Activated T-helper 2 cell treated with anti-CD3 and anti-CD28 coated beads, Interferon-gamma antibody, Interleukin-2, Interleukin-4, amounts not matched to agents 10 μg/mL and 5 μg/mL and 100 μg/mL, durations not matched to agents 14 hours and 24 hours and 36 hours (primary cell): ENCODE results near the gene PTCD2. TPM values are rescaled to one million over a fixed set of nuclear protein-coding genes. Genes with fewer than 3 reads are reported as not detected.
"Not testable (repeated sequence)": the region's sequence is repeated elsewhere in the genome, so short reads cannot be mapped to it uniquely, and the experiment has no call there.

Experiments
- DNase-seq: peaks from one replicate; pipeline ENCODE4 v3.0.0; 2021; ENCODE audit warnings: low spot score
- H3K27ac Mint-ChIP-seq: one replicate; pipeline ENCODE4 v1.8.0; 2021; ENCODE audit warnings: mixed read lengths
- H3K27me3 Mint-ChIP-seq: one replicate; pipeline ENCODE4 v1.8.0; 2021; ENCODE audit warnings: low read depth, mixed read lengths
- H3K36me3 Mint-ChIP-seq: one replicate; pipeline ENCODE4 v1.8.0; 2021; ENCODE audit warnings: low read depth, mixed read lengths
- H3K4me1 Mint-ChIP-seq: one replicate; pipeline ENCODE4 v1.8.0; 2021; ENCODE audit warnings: low read depth, mixed read lengths
- H3K4me3 Mint-ChIP-seq: one replicate; pipeline ENCODE4 v1.8.0; 2021; ENCODE audit warnings: low read depth, mild to moderate bottlenecking, moderate library complexity, mixed read lengths
- H3K9me3 Mint-ChIP-seq: one replicate; pipeline ENCODE4 v1.8.0; 2021; ENCODE audit warnings: mixed read lengths
- intact Hi-C: fragments of 100-400 bp; cut with micrococcal nuclease; formaldehyde crosslinking; loops from one replicate; pipeline ENCODE4 v1.15.1; 2023
- total RNA-seq: library from RNA; stranded (reverse); gene quantifications from 2 replicates; pipeline ENCODE4 v1.2.3, GENCODE V29; 2022

The PTCD2 gene
- total RNA-seq, 1 donor from 2014 or later = 16.8 TPM

GRCh38 chr5:72302171-72302570 lies 18.0 kb upstream of the PTCD2 start:
- Mint-ChIP-seq H3K27ac (no peak overlapping the region), H3K36me3 (peaks cover 60% of the 10 kb centered on the region), H3K27me3 (no peaks in the 10 kb centered on the region), H3K4me1 (peaks cover 36% of the 10 kb centered on the region), H3K9me3 (no peaks in the 10 kb centered on the region), H3K4me3 (no peak overlapping the region)
- DNase-seq = no peak
- intact Hi-C loops = loop anchor here (10.0 kb wide), 1 partner anchor 517 kb away; no protein-coding TSS in a partner anchor

- Mint-ChIP-seq H3K4me1 (peaks cover 27% of the 10 kb centered on the region), H3K4me3 (no peak overlapping the region), H3K36me3 (peaks cover 59% of the 10 kb centered on the region), H3K27ac (peak overlapping the region; percentile 26), H3K27me3 (no peaks in the 10 kb centered on the region), H3K9me3 (no peaks in the 10 kb centered on the region)
- intact Hi-C loops = loop anchor here (5.0 to 10.0 kb wide), 3 partner anchors 73 to 718 kb away; partner anchors contain the start of gene MCCC2
- DNase-seq = no peak
Observed at GRCh38 chr5:72305194-72306142, 14.7 kb upstream of the PTCD2 start.

- DNase-seq = no peak
- Mint-ChIP-seq H3K4me1 (peaks cover 21% of the 10 kb centered on the region), H3K36me3 (peaks cover 58% of the 10 kb centered on the region), H3K9me3 (no peaks in the 10 kb centered on the region), H3K27ac (peak overlapping the region; percentile 89), H3K4me3 (peak overlapping the region; percentile 84), H3K27me3 (no peaks in the 10 kb centered on the region)
- intact Hi-C loops = loop anchor here (5.0 to 10.0 kb wide), 3 partner anchors 75 to 720 kb away; partner anchors contain the start of gene MCCC2
Observed at GRCh38 chr5:72307573-72307967, 12.6 kb upstream of the PTCD2 start.

GRCh38 chr5:72307968-72308852 lies 12.0 kb upstream of the PTCD2 start:
- Mint-ChIP-seq H3K4me3 (peak overlapping the region; percentile 84), H3K36me3 (peaks cover 56% of the 10 kb centered on the region), H3K9me3 (no peaks in the 10 kb centered on the region), H3K27me3 (no peaks in the 10 kb centered on the region), H3K27ac (peak overlapping the region; percentile 89), H3K4me1 (peaks cover 22% of the 10 kb centered on the region)
- intact Hi-C loops = loop anchor here (1.0 to 10.0 kb wide), 7 partner anchors 12 to 721 kb away; partner anchors contain the start of genes MCCC2, MRPS27 and PTCD2
- peak; percentile 96 for DNase-seq

- Mint-ChIP-seq H3K9me3 (no peaks in the 10 kb centered on the region), H3K27ac (peak overlapping the region; percentile 89), H3K36me3 (peaks cover 58% of the 10 kb centered on the region), H3K4me3 (peak overlapping the region; percentile 84), H3K4me1 (peaks cover 24% of the 10 kb centered on the region), H3K27me3 (no peaks in the 10 kb centered on the region)
- intact Hi-C loops = loop anchor here (1.0 to 10.0 kb wide), 7 partner anchors 11 to 722 kb away; partner anchors contain the start of genes MCCC2, MRPS27 and PTCD2
- DNase-seq = no peak
Observed at GRCh38 chr5:72308853-72309191, 11.4 kb upstream of the PTCD2 start.

- no peak for DNase-seq
- H3K27me3 Mint-ChIP-seq = no peaks in the 10 kb centered on the region
- H3K4me1 Mint-ChIP-seq = peaks cover 22% of the 10 kb centered on the region
- H3K27ac Mint-ChIP-seq = no peak overlapping the region
- H3K4me3 Mint-ChIP-seq = no peak overlapping the region
- intact Hi-C loops = no loop called here
- H3K36me3 Mint-ChIP-seq = peaks cover 70% of the 10 kb centered on the region
- H3K9me3 Mint-ChIP-seq = no peaks in the 10 kb centered on the region
Observed at GRCh38 chr5:72313141-72313540, 7.0 kb upstream of the PTCD2 start.

- intact Hi-C loops = loop anchor here (5.0 kb wide), 1 partner anchor 712 kb away; no protein-coding TSS in a partner anchor
- Mint-ChIP-seq H3K27me3 (no peaks in the 10 kb centered on the region), H3K4me3 (no peak overlapping the region), H3K9me3 (no peaks in the 10 kb centered on the region), H3K27ac (no peak overlapping the region), H3K36me3 (peaks cover 68% of the 10 kb centered on the region), H3K4me1 (peaks cover 24% of the 10 kb centered on the region)
- no peak for DNase-seq
Observed at GRCh38 chr5:72314571-72315172, 5.5 kb upstream of the PTCD2 start.

- not testable (repeated sequence) for DNase-seq, H3K27me3 Mint-ChIP-seq, H3K9me3 Mint-ChIP-seq
- Mint-ChIP-seq H3K36me3 (peaks cover 55% of the 10 kb centered on the region), H3K4me1 (peaks cover 34% of the 10 kb centered on the region), H3K4me3 (peak overlapping the region; percentile 93), H3K27ac (peak overlapping the region; percentile 85)
- intact Hi-C loops = loop anchor here (5.0 kb wide), 1 partner anchor 717 kb away; no protein-coding TSS in a partner anchor
Observed at GRCh38 chr5:72319435-72319975, 668 bp upstream of the PTCD2 start.

- no peaks in the 10 kb centered on the region for H3K9me3 Mint-ChIP-seq
- no peak overlapping the region for H3K27ac Mint-ChIP-seq
- H3K27me3 Mint-ChIP-seq = no peaks in the 10 kb centered on the region
- H3K4me3 Mint-ChIP-seq = no peak overlapping the region
- H3K4me1 Mint-ChIP-seq = peaks cover 18% of the 10 kb centered on the region
- H3K36me3 Mint-ChIP-seq = peaks cover 52% of the 10 kb centered on the region
- intact Hi-C loops = no loop called here
- DNase-seq = no peak
Observed at GRCh38 chr5:72324189-72324825, 4.1 kb downstream of the PTCD2 start.

- intact Hi-C loops = no loop called here
- Mint-ChIP-seq H3K4me1 (peaks cover 18% of the 10 kb centered on the region), H3K4me3 (no peak overlapping the region)
Observed at GRCh38 chr5:72325566-72326305, 5.6 kb downstream of the PTCD2 start.

GRCh38 chr5:72326306-72326649 lies 6.1 kb downstream of the PTCD2 start:
- intact Hi-C loops = no loop called here
- H3K27me3 Mint-ChIP-seq = no peaks in the 10 kb centered on the region
- peaks cover 65% of the 10 kb centered on the region for H3K36me3 Mint-ChIP-seq
- no peak overlapping the region for H3K4me3 Mint-ChIP-seq
- peaks cover 18% of the 10 kb centered on the region for H3K4me1 Mint-ChIP-seq
- DNase-seq = no peak
- no peaks in the 10 kb centered on the region for H3K9me3 Mint-ChIP-seq
- no peak overlapping the region for H3K27ac Mint-ChIP-seq

More at GRCh38 chr5:72325566-72326305, 5.6 kb downstream of the PTCD2 start:
- no peak for DNase-seq
- Mint-ChIP-seq H3K9me3 (no peaks in the 10 kb centered on the region), H3K27ac (no peak overlapping the region), H3K36me3 (peaks cover 60% of the 10 kb centered on the region), H3K27me3 (no peaks in the 10 kb centered on the region)
